ENCODE results near the gene TRIM65.

The TRIM65 gene

DNA sequence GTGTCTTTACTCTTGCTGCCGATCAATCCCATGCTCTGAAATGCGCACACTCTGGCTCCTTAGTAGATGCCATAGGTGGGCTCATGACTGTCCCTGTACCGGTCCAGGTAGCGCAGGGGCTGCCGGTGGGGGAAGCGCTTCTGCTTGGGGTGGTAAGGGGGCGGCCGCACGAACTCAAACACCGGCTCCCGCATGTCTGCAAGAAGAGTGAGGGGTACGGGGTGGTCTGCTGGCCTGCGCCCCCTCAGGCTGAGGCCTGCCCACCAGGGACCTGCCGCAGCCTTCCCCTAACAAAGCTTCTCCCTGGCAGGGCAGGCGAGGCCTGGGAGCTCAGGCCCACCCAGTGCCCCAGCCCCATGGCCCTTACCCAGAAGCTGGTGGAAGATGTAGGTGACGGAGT, 2.0 kb upstream of the TRIM65 start:
- no peak overlapping the region for H3K4me3 ChIP-seq (ENCODE audit: low read length)
- peaks cover 9% of the 10 kb centered on the region for H3F3A ChIP-seq (ENCODE audit: control insufficient read depth, insufficient read depth)
- H3K9me2 ChIP-seq (replicated peaks; ENCODE audit: control insufficient read depth, low read length), result no peaks in the 10 kb centered on the region
- no peak overlapping the region for H3K27ac ChIP-seq (ENCODE audit: low read depth, low read length)
- H4K20me1 ChIP-seq (ENCODE audit: control insufficient read depth, insufficient read depth, low read depth, low read length), result no peaks in the 10 kb centered on the region
- no peak overlapping the region for H3K4me2 ChIP-seq (ENCODE audit: low read length)
- no peaks in the 10 kb centered on the region for H3K27me3 ChIP-seq (ENCODE audit: control insufficient read depth, low read length)
- H3K79me2 ChIP-seq (ENCODE audit: control insufficient read depth, low read length), result peaks cover 49% of the 10 kb centered on the region
- peaks cover 24% of the 10 kb centered on the region for H3K4me1 ChIP-seq (ENCODE audit: control insufficient read depth, low read length)
- no peaks in the 10 kb centered on the region for H3K9me3 ChIP-seq (ENCODE audit: control insufficient read depth, insufficient read depth, low read length)
- H3K36me3 ChIP-seq (ENCODE audit: control insufficient read depth, low read length), result peaks cover 70% of the 10 kb centered on the region
- no peak for TF ChIP-seq EZH2phosphoT487 (IDR thresholded peaks at IDR 0.05; ENCODE audit: borderline replicate concordance, low read length)
- no peak for TF ChIP-seq CTCF (IDR thresholded peaks at IDR 0.05; ENCODE audit: low read depth, low read length, poor library complexity, severe bottlenecking)

DNA sequence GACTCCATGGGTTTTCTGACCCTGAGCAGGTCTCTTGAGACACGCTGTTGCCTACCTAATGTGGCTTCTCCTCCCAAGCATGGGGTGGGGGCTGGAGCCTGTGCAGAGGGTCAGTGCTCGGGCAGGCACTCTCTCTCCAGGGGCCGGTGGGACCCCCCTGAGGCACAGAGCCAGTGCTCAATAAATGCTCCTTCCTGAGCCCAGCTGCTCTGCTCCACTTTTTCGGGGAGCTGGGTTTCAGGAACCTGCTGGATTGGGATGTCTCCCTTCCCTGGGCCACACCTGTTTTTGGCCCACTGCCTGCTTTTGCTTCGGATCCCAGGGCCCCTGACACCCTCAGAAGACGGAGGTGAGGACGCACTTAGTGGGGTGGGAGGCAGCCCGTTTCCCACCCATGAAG, 1.3 kb upstream of the TRIM65 start:
- peaks cover 9% of the 10 kb centered on the region for H3F3A ChIP-seq (ENCODE audit: control insufficient read depth, insufficient read depth)
- no peak overlapping the region for H3K27ac ChIP-seq (ENCODE audit: low read depth, low read length)
- peaks cover 67% of the 10 kb centered on the region for H3K36me3 ChIP-seq (ENCODE audit: control insufficient read depth, low read length)
- no peaks in the 10 kb centered on the region for H3K9me2 ChIP-seq (replicated peaks; ENCODE audit: control insufficient read depth, low read length)
- TF ChIP-seq EZH2phosphoT487 (IDR thresholded peaks at IDR 0.05; ENCODE audit: borderline replicate concordance, low read length) (no peak), CTCF (IDR thresholded peaks at IDR 0.05; ENCODE audit: low read depth, low read length, poor library complexity, severe bottlenecking) (no peak)
- no peak overlapping the region for H3K4me2 ChIP-seq (ENCODE audit: low read length)
- H3K4me1 ChIP-seq (ENCODE audit: control insufficient read depth, low read length), result peaks cover 20% of the 10 kb centered on the region
- no peaks in the 10 kb centered on the region for H4K20me1 ChIP-seq (ENCODE audit: control insufficient read depth, insufficient read depth, low read depth, low read length)
- H3K9me3 ChIP-seq (ENCODE audit: control insufficient read depth, insufficient read depth, low read length), result no peaks in the 10 kb centered on the region
- H3K27me3 ChIP-seq (ENCODE audit: control insufficient read depth, low read length), result no peaks in the 10 kb centered on the region
- H3K4me3 ChIP-seq (ENCODE audit: low read length), result no peak overlapping the region
- peaks cover 49% of the 10 kb centered on the region for H3K79me2 ChIP-seq (ENCODE audit: control insufficient read depth, low read length)

- peaks cover 18% of the 10 kb centered on the region for H3K4me1 ChIP-seq (ENCODE audit: control insufficient read depth, low read length)
- no peaks in the 10 kb centered on the region for H3K9me2 ChIP-seq (replicated peaks; ENCODE audit: control insufficient read depth, low read length)
- no peaks in the 10 kb centered on the region for H3K27me3 ChIP-seq (ENCODE audit: control insufficient read depth, low read length)
- no peak overlapping the region for H3K27ac ChIP-seq (ENCODE audit: low read depth, low read length)
- peaks cover 9% of the 10 kb centered on the region for H3F3A ChIP-seq (ENCODE audit: control insufficient read depth, insufficient read depth)
- no peaks in the 10 kb centered on the region for H3K9me3 ChIP-seq (ENCODE audit: control insufficient read depth, insufficient read depth, low read length)
- H3K36me3 ChIP-seq (ENCODE audit: control insufficient read depth, low read length), result peaks cover 66% of the 10 kb centered on the region
- no peaks in the 10 kb centered on the region for H4K20me1 ChIP-seq (ENCODE audit: control insufficient read depth, insufficient read depth, low read depth, low read length)
- TF ChIP-seq CTCF (IDR thresholded peaks at IDR 0.05; ENCODE audit: low read depth, low read length, poor library complexity, severe bottlenecking), result no peak
- TF ChIP-seq EZH2phosphoT487 (IDR thresholded peaks at IDR 0.05; ENCODE audit: borderline replicate concordance, low read length), result no peak
- peak overlapping the region; percentile 90 for H3K4me3 ChIP-seq (ENCODE audit: low read length)
- peak overlapping the region; percentile 99 for H3K4me2 ChIP-seq (ENCODE audit: low read length)
- H3K79me2 ChIP-seq (ENCODE audit: control insufficient read depth, low read length), result peaks cover 45% of the 10 kb centered on the region
Measured at GRCh38 chr17:75897160-75898019, 639 bp upstream of the TRIM65 start.

Data from DOHH2 (cell line).